ENCODE measurements around the gene PRKCA. TPM values are rescaled to one million over a fixed set of nuclear protein-coding genes. Genes with fewer than 3 reads are reported as not detected.

PRKCA gene
- total RNA-seq, 4 donors from 2014 or later: 24.5 to 61.9 (median 40.8) TPM

- intact Hi-C loops (cut with DNase I): no loop called here
- H3K4me1 ChIP-seq: peaks cover 0 to 53% (median 45%) of the 10 kb centered on the region in 4 donors
- no peaks in the 10 kb centered on the region for H3K27me3 ChIP-seq
- TF ChIP-seq EP300 (IDR thresholded peaks at IDR 0.05) (no peak), POLR2AphosphoS5 (IDR thresholded peaks at IDR 0.05) (no peak), POLR2A (IDR thresholded peaks at IDR 0.05; ENCODE audit: low read depth) (no peak)
- H3K36me3 ChIP-seq: no peaks in the 10 kb centered on the region
- 57% methylated on average over 2 of the region's 2 CpGs for WGBS
- no peak overlapping the region for H3K27ac ChIP-seq (replicated peaks in 1 of 4)
- no peak for DNase-seq (ENCODE audit: extremely low spot score)
- no peaks in the 10 kb centered on the region for H3K9me3 ChIP-seq
- H3K4me3 ChIP-seq: no peak overlapping the region
Measured at GRCh38 chr17:66308856-66309255, 6.4 kb downstream of the PRKCA start.

- no peak overlapping the region for H3K27ac ChIP-seq (replicated peaks in 1 of 4)
- H3K27me3 ChIP-seq: no peaks in the 10 kb centered on the region
- WGBS: 67% methylated on average over 4 of the region's 4 CpGs
- H3K4me3 ChIP-seq: no peak overlapping the region
- no peaks in the 10 kb centered on the region for H3K9me3 ChIP-seq
- no peak for DNase-seq (ENCODE audit: extremely low spot score)
- H3K36me3 ChIP-seq: no peaks in the 10 kb centered on the region
- intact Hi-C loops (cut with DNase I): no loop called here
- peaks cover 0 to 43% (median 36%) of the 10 kb centered on the region in 4 donors for H3K4me1 ChIP-seq
- TF ChIP-seq POLR2A (IDR thresholded peaks at IDR 0.05; ENCODE audit: low read depth): no peak
- TF ChIP-seq CTCF (IDR thresholded peaks at IDR 0.05): no peak
- no peak for TF ChIP-seq EP300 (IDR thresholded peaks at IDR 0.05)
- TF ChIP-seq POLR2AphosphoS5 (IDR thresholded peaks at IDR 0.05): no peak
Measured at GRCh38 chr17:66309793-66310192, 7.4 kb downstream of the PRKCA start.

GRCh38 chr17:66310528-66311148, 8.2 kb downstream of the PRKCA start:
- Histone ChIP-seq H3K27ac (replicated peaks in 1 of 4) (no peak overlapping the region), H3K4me1 (peaks cover 0 to 35% (median 28%) of the 10 kb centered on the region in 4 donors), H3K9me3 (no peaks in the 10 kb centered on the region), H3K4me3 (no peak overlapping the region), H3K36me3 (no peaks in the 10 kb centered on the region), H3K27me3 (no peaks in the 10 kb centered on the region)
- DNase-seq (ENCODE audit: extremely low spot score): no peak
- 93% methylated on average over 7 of the region's 7 CpGs for WGBS
- intact Hi-C loops (cut with DNase I): no loop called here
- no peak for TF ChIP-seq POLR2AphosphoS5 (IDR thresholded peaks at IDR 0.05)
- TF ChIP-seq EP300 (IDR thresholded peaks at IDR 0.05): no peak

GRCh38 chr17:66312912-66313311, 10.5 kb downstream of the PRKCA start:
- no peak for DNase-seq (ENCODE audit: extremely low spot score)
- H3K4me1 ChIP-seq: peaks cover 0 to 19% (median 12%) of the 10 kb centered on the region in 4 donors
- TF ChIP-seq POLR2A (IDR thresholded peaks at IDR 0.05; ENCODE audit: low read depth): no peak
- no peak for TF ChIP-seq POLR2AphosphoS5 (IDR thresholded peaks at IDR 0.05)
- no peak for TF ChIP-seq CTCF (IDR thresholded peaks at IDR 0.05)
- no peak for TF ChIP-seq EP300 (IDR thresholded peaks at IDR 0.05)
- no peaks in the 10 kb centered on the region for H3K36me3 ChIP-seq
- H3K27me3 ChIP-seq: no peaks in the 10 kb centered on the region
- H3K27ac ChIP-seq (replicated peaks in 1 of 4): no peak overlapping the region
- WGBS: 73% methylated on average over 8 of the region's 8 CpGs
- no peaks in the 10 kb centered on the region for H3K9me3 ChIP-seq
- intact Hi-C loops (cut with DNase I): no loop called here
- H3K4me3 ChIP-seq: no peak overlapping the region

- no peaks in the 10 kb centered on the region for H3K36me3 ChIP-seq
- no peak overlapping the region for H3K27ac ChIP-seq (replicated peaks in 1 of 4)
- no peaks in the 10 kb centered on the region for H3K9me3 ChIP-seq
- peaks cover 0 to 19% (median 12%) of the 10 kb centered on the region in 4 donors for H3K4me1 ChIP-seq
- no peaks in the 10 kb centered on the region for H3K27me3 ChIP-seq
- no peak for TF ChIP-seq POLR2A (IDR thresholded peaks at IDR 0.05; ENCODE audit: low read depth)
- no peak for TF ChIP-seq EP300 (IDR thresholded peaks at IDR 0.05)
- TF ChIP-seq CTCF (IDR thresholded peaks at IDR 0.05): no peak
- no peak for TF ChIP-seq POLR2AphosphoS5 (IDR thresholded peaks at IDR 0.05)
- intact Hi-C loops (cut with DNase I): no loop called here
- DNase-seq (ENCODE audit: extremely low spot score): no peak
- H3K4me3 ChIP-seq: no peak overlapping the region
Measured at GRCh38 chr17:66313325-66313724, 10.9 kb downstream of the PRKCA start.
